Heart right ventricle (tissue), 16 donors: ENCODE results near the gene LRRC8C. TPM values are rescaled to one million over a fixed set of nuclear protein-coding genes. Genes with fewer than 3 reads are reported as not detected.
A peak's percentile ranks its signal among the peaks of the same experiment; 100 is the strongest.

ENCODE experiments used
- ATAC-seq, 8 donors: fragments of 200-7000 bp; cut with Tn5 transposase; one replicate each; pipeline ENCODE4 v1.9.1; 2020; ENCODE audit warnings: mild to moderate bottlenecking in 8 of 8, moderate library complexity in 8 of 8, moderate number of reproducible peaks in 1 of 8
- DNase-seq, 2 donors: peaks; one replicate each; pipeline ENCODE4 v3.0.0-alpha.2; 2020
- H3K27ac ChIP-seq, 10 donors: fragments of 200-600 bp; sonication (generic) in 2 of 10; one replicate each; pipeline versions ENCODE4 v1.5.0 to v1.8.0; 2020 to 2022; ENCODE audit warnings: mild to moderate bottlenecking in 3 of 10
- H3K27me3 ChIP-seq, 7 donors: fragments of 200-600 bp; one replicate each; pipeline ENCODE4 v1.8.0; 2021 to 2022; ENCODE audit warnings: mild to moderate bottlenecking in 2 of 7
- H3K36me3 ChIP-seq, 9 donors: fragments of 200-600 bp; sonication (generic) in 1 of 9; one replicate each; pipeline versions ENCODE4 v1.5.0 to v1.8.0; 2020 to 2022; ENCODE audit warnings: mild to moderate bottlenecking in 2 of 9
- H3K4me1 ChIP-seq, 9 donors: fragments of 200-600 bp; sonication (generic) in 1 of 9; one replicate each; pipeline versions ENCODE4 v1.5.0 to v1.8.0; 2020 to 2022; ENCODE audit warnings: mild to moderate bottlenecking in 4 of 9
- H3K4me3 ChIP-seq, 10 donors: fragments of 200-600 bp; sonication (generic) in 2 of 10; one replicate each; pipeline versions ENCODE4 v1.5.0 to v1.8.0; 2020 to 2022; ENCODE audit warnings: mild to moderate bottlenecking in 7 of 10, moderate library complexity in 2 of 10
- H3K9me3 ChIP-seq, 11 donors: fragments of 200-600 bp in 10 of 11; sonication (generic) in 2 of 11; one replicate each; pipeline versions ENCODE4 v1.5.0 to v1.8.0; 2013 to 2022; ENCODE audit warnings: mild to moderate bottlenecking in 2 of 11, control low read depth in 1 of 11, moderate library complexity in 1 of 11
- WGBS, 2 donors: extraction: QIAGEN DNeasy Blood & Tissue Kit; methylation state at CpG; one replicate each; pipeline ENCODE4 v1.1.7; 2013; ENCODE audit warnings: inconsistent platforms in 1 of 2; 5-methylcytosine and 5-hydroxymethylcytosine counted together
- intact Hi-C, 10 donors: fragments of 100-400 bp; cut with DNase I; formaldehyde crosslinking; loops; one replicate each; pipeline versions ENCODE4 v1.11.1 to v1.14.2; 2022
- polyA plus RNA-seq, 2 donors: library from polyadenylated mRNA; stranded (reverse); fragments of 200-250 nt; gene quantifications; one replicate each; pipeline ENCODE4 v1.2.3, GENCODE V29; 2013
- total RNA-seq, 10 donors: library from RNA; stranded (reverse); fragmentation: NEBNext Ultra II Directional in 3 of 10; extraction: Animal tissue kit (Norgen Biotek cat#: 25700) in 3 of 10; gene quantifications; one replicate each; pipeline versions ENCODE4 v1.2.1 to v1.2.4, GENCODE V29; 2021 to 2023
- TF ChIP-seq, protein P1 (sequence below), 9 donors: fragments of 200-600 bp; sonication (generic) in 2 of 9; IDR thresholded peaks; one replicate each; pipeline versions ENCODE4 v1.5.0 to v1.8.0; 2021 to 2022; ENCODE audit warnings: antibody characterized with exemption in 9 of 9, mild to moderate bottlenecking in 5 of 9, moderate library complexity in 1 of 9
- donor health status: Arrhythmogenic right ventricular cardiomyopathy.
- donor health status: ischemic (EF 13 %, LVEDD 7.1; RV severe dilation, severe dysfunction).
- donor health status: healthy with polysubstance abuse.
- donor health status: DM: no; HTN: yes; CAD: no.
- donor health status: DM: no; HTN: no; CAD: no.
- donor health status: ischemic (EF 25% LVEDD 6.9; RV normal size, moderate dysfunction).
- donor health status: ischemic (EF 25% LVEDD 5.7; RV mildly dilated, moderate dysfunction).
- donor health status: healthy.
- donor health status: DM: yes; HTN: yes; CAD: no.
- donor health status: Ischemic cardiomyopathy.
- donor health status: ischemic (EF 35%, LVEDD 5.7; RV mildly dilated, moderate dysfunction).
- donor health status: nonischemic (EF 11% LVEDD 7.7; RV severe dilation, severe dysfunction).
- donor health status: DM: yes; HTN: yes; CAD: no.
- donor health status: PGD.
- donor health status: ischemic (EF 29% LVEDD 5.4; RV normal size, mild dysfunction).
- donor health status: nonischemic (EF 23%, LVEDD 6.1; RV moderate dilation, normal function).

LRRC8C gene
- total and polyA plus RNA-seq, 12 donors: 3.7 to 12.3 (median 8.2) TPM

DNA sequence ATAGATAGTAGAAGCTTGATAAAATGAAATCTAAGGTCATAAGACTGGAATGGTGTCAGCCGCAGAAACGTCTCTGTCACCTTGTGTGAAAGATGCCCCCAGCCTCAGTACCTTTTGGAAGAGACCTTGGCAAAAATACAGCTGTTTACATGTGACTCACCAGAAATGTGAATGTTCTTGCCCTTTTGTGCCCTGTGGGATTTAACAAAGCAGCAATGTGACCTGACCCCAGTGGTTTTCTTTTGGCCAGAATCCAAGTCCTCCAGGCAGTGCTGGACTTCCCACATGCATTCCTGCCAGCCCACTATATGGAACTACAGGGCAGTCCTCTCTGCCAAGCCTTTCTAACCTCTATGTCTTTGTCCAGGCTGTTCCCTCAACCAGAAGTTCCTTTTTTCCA lies 27.2 kb upstream of the LRRC8C start:
- ATAC-seq (no peak), DNase-seq (no peak)
- Histone ChIP-seq H3K36me3 (no peaks in the 10 kb centered on the region), H3K4me3 (no peak overlapping the region), H3K4me1 (peaks cover 11 to 82% (median 69%) of the 10 kb centered on the region in 9 donors), H3K27ac (peak overlapping the region in 4 of 10 donors; percentile 25 to 81 (median 40)), H3K9me3 (no peaks in the 10 kb centered on the region), H3K27me3 (no peaks in the 10 kb centered on the region)
- 60 to 79% methylated on average over 2 of the region's 2 CpGs for WGBS, 2 donors
- TF ChIP-seq, protein P1, sequence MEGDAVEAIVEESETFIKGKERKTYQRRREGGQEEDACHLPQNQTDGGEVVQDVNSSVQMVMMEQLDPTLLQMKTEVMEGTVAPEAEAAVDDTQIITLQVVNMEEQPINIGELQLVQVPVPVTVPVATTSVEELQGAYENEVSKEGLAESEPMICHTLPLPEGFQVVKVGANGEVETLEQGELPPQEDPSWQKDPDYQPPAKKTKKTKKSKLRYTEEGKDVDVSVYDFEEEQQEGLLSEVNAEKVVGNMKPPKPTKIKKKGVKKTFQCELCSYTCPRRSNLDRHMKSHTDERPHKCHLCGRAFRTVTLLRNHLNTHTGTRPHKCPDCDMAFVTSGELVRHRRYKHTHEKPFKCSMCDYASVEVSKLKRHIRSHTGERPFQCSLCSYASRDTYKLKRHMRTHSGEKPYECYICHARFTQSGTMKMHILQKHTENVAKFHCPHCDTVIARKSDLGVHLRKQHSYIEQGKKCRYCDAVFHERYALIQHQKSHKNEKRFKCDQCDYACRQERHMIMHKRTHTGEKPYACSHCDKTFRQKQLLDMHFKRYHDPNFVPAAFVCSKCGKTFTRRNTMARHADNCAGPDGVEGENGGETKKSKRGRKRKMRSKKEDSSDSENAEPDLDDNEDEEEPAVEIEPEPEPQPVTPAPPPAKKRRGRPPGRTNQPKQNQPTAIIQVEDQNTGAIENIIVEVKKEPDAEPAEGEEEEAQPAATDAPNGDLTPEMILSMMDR (IDR thresholded peaks at IDR 0.05): no peak
- intact Hi-C loops: loop anchor here in 4 of 10 donors (5.0 to 10.0 kb wide), 3 partner anchors 81 to 608 kb away; partner anchors contain the start of gene LRRC8B (in 1 of the 4)

DNA sequence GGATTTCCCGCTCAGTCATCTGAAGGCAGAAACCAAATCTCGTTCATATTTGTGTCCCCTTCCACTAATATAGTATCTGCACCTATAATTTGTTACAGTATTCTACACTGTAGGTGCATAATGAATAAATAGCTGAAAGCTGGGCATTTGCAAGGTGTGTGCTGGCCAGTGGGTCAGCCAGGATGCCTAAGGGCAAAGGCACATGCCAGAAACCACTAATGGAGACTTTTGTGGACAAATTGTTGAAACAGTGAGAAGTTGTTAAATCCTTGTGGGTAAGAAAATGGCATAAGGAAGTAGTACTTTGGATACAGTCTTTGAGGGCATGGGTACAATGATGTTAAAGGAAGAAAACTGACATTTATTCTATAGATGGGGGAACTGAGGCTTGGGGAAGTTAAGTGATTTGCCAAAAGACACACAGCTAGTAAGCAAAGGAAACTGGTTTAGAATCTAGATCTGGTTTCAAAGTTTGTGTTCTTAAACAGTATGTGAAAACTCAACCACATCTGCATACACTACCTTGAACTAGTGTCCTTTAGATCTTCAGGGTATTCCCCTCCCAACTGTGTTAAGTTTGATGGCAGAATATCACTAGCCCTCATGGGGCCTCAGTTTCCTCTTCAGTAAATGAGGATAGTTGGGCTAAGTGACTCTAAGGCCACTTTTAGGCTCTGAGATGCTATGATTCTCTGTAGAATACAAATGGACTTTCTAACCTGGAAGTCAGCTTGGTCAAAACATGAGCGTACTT lies 26.5 kb upstream of the LRRC8C start:
- intact Hi-C loops: loop anchor here in 4 of 10 donors (5.0 to 10.0 kb wide), 3 partner anchors 82 to 609 kb away; partner anchors contain the start of gene LRRC8B (in 1 of the 4)
- Histone ChIP-seq H3K27me3 (no peaks in the 10 kb centered on the region), H3K36me3 (no peaks in the 10 kb centered on the region), H3K4me3 (no peak overlapping the region), H3K27ac (peak overlapping the region in 9 of 10 donors; percentile 12 to 83 (median 72)), H3K4me1 (peaks cover 11 to 83% (median 69%) of the 10 kb centered on the region in 9 donors), H3K9me3 (no peaks in the 10 kb centered on the region)
- ATAC-seq: no peak
- WGBS, 2 donors: 97 to 98% methylated on average over 3 of the region's 3 CpGs
- TF ChIP-seq, protein P1 (IDR thresholded peaks at IDR 0.05): no peak
- DNase-seq: no peak

DNA sequence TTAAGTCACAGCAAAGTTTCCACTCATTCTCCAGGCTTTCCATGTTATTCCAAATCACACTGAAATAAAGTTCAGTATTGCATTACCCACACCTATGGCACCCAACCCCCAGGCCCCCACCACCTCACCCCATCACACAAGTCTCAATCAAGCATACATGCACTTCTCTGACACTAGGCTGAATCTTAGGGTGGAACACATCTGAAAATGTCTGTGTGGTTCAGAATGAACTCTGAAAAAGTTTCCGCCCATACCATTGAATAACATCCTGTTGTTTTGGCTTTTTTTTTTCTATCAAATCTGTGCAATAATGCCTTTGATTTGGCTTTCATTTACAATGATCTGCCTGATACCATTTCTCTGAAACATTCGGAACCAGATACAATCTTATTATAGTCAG lies 25.8 kb upstream of the LRRC8C start:
- intact Hi-C loops: loop anchor here in 4 of 10 donors (5.0 to 10.0 kb wide), 3 partner anchors 82 to 610 kb away; partner anchors contain the start of gene LRRC8B (in 1 of the 4)
- Histone ChIP-seq H3K9me3 (no peaks in the 10 kb centered on the region), H3K27me3 (no peaks in the 10 kb centered on the region), H3K4me3 (no peak overlapping the region), H3K36me3 (no peaks in the 10 kb centered on the region), H3K27ac (peak overlapping the region in 9 of 10 donors; percentile 13 to 83 (median 72)), H3K4me1 (peaks cover 11 to 83% (median 69%) of the 10 kb centered on the region in 9 donors)
- WGBS, 2 donors: 52 to 64% methylated on average over 2 of the region's 2 CpGs
- TF ChIP-seq, protein P1 (IDR thresholded peaks at IDR 0.05): no peak
- DNase-seq (no peak), ATAC-seq (no peak)

DNA sequence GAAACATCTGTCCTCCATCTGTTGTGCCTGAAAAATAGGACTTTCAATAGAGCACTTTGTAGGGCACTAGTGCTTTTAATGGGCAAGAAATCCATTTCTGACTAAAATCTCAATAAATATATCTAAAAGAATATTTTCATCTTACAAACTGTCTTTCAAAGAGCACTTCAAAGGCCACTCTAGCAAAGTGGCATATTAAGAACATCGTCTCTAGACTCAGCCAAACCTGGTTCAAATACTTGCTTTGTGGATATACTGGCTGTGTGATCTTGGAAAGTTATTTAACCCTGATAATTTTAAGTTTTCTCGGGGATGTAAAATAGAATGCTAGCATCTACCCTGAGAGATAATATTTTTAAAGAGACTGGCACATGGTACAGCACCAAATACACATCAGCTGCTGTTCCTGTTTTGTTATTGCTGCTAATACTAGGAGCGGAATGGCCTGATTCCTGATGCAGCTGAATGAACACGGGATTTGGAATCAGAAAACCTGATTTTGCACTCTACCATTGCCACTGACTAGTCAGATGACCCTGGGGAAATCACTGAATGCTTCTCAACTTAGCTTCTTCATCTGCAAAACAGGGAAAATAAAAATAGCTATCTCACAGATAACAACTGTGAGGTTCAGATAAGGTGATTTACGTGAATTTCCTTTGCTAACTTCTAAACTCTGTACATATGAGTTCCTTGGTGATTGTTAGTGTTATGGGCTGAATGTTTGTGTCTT lies 25.2 kb upstream of the LRRC8C start:
- DNase-seq (no peak), ATAC-seq (peak in 5 of 8 donors; percentile 6 to 50 (median 26))
- 42 to 55% methylated on average over 5 of the region's 5 CpGs for WGBS, 2 donors
- no peaks in the 10 kb centered on the region for H3K36me3 ChIP-seq
- TF ChIP-seq, protein P1 (IDR thresholded peaks at IDR 0.05): no peak
- H3K27ac ChIP-seq: peak overlapping the region; percentile 13 to 83 (median 72)
- no peak overlapping the region for H3K4me3 ChIP-seq
- H3K4me1 ChIP-seq: peaks cover 11 to 79% (median 67%) of the 10 kb centered on the region in 9 donors
- H3K9me3 ChIP-seq: no peaks in the 10 kb centered on the region
- no peaks in the 10 kb centered on the region for H3K27me3 ChIP-seq
- intact Hi-C loops: loop anchor here in 4 of 10 donors (5.0 to 10.0 kb wide), 3 partner anchors 83 to 610 kb away; partner anchors contain the start of gene LRRC8B (in 1 of the 4)
